Coronary artery (tissue), 2 donors: ENCODE results near the gene DGKZ.

Experiments used
- DNase-seq: peaks from one replicate; pipeline ENCODE4 v3.0.0-alpha.2; 2017; ENCODE audit warnings: low spot score
- H3K27ac ChIP-seq, 2 donors: fragments of 200-600 bp; sonication (generic); one replicate each; pipeline ENCODE4 v1.5.1; 2016 to 2019
- H3K4me3 ChIP-seq: fragments of 200-600 bp; sonication (generic); 2 replicates; pipeline ENCODE4 v1.5.1; 2016; ENCODE audit warnings: mild to moderate bottlenecking, moderate library complexity
- CTCF ChIP-seq: fragments of 200-600 bp; sonication (generic); IDR thresholded peaks from one replicate; pipeline ENCODE4 v1.5.1; 2019; ENCODE audit warnings: antibody characterized with exemption

DGKZ gene

GRCh38 chr11:46309814-46310259 lies 37.4 kb upstream of the DGKZ start:
- no peak for TF ChIP-seq CTCF

DNA sequence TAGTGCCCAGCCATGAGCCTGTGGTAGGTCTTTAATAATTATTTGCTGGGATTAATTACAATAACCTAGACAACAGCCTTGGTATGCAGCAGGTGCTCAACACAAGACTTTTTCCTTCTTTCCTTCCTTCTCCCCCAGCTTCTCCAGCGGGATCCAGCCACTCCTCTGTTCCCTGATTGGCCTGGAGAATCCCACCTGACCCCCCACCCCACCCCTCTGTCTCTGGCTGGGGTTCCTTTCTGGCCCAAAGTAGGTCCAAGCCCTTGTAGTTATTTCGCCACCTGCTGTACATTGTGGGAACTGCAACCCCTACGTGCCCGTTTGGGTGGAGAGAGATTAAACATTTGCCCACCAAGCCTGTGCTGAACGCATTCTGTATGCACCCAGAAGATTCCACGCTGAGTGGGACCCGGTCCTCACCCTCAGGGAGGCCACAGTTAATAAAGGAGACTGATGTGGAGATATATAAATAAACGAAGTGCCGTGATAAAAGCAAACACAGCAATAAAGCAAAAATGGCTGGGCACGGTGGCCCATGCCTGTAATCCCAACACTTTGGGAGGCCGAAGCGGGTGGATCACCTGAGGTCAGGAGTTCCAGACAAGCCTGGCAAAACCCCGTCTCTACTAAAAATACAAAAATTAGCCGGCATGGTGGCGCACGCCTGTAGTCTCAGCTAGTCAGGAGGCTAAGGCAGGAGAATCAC lies 32.1 kb upstream of the DGKZ start:
- DNase-seq: no peak
- peak; percentile 72 for TF ChIP-seq CTCF
- Histone ChIP-seq H3K27ac (no peak overlapping the region), H3K4me3 (no peak overlapping the region)

More at GRCh38 chr11:46309814-46310259, 37.4 kb upstream of the DGKZ start:
- no peak for DNase-seq
- Histone ChIP-seq H3K4me3 (no peak overlapping the region), H3K27ac (no peak overlapping the region)

DNA sequence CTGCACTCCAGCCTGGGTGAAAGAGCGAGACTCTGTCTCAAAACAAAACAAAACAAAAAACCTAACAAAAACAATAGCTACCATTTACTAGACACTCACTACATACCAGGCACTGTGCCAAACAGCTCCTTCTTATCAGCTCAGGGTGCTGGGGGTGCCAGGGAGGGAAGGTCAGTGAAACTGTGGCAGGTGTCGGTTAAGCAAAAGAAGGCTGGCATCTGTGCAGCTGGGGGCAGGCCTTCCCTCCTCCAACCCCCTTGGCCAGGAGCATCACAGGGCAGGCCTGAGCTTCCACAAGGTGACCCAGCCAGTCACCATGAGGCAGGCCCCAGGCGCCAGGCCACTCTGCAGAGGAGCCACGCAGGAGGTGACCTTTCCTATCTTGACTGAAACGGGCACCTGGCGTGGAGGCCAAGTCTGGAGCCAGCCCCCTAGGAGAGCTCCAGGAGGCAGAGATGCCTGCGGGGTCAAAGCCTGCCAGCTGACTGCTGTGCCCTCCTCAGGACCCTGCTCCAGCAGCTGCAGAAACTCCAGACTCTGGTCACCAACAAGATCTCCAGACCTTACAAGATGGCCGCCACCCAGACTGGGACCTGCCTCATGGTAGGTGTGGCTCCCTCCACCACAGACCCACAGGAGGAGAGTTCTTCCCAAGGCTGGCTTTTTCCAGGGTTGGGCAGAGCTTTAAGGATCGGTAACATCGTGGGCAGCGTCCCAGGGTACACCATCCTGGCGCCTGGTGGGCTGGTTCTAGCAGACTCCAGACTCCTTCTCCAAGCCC lies 31.3 kb upstream of the DGKZ start:
- DNase-seq: no peak
- Histone ChIP-seq H3K27ac (no peak overlapping the region), H3K4me3 (no peak overlapping the region)
- TF ChIP-seq CTCF: no peak

- Histone ChIP-seq H3K27ac (peak overlapping the region in 1 of 2 donors; percentile 62), H3K4me3 (no peak overlapping the region)
- no peak for TF ChIP-seq CTCF
- no peak for DNase-seq
These were observed 28.2 kb upstream of the DGKZ start for GRCh38 chr11:46319074-46319453.

DNA sequence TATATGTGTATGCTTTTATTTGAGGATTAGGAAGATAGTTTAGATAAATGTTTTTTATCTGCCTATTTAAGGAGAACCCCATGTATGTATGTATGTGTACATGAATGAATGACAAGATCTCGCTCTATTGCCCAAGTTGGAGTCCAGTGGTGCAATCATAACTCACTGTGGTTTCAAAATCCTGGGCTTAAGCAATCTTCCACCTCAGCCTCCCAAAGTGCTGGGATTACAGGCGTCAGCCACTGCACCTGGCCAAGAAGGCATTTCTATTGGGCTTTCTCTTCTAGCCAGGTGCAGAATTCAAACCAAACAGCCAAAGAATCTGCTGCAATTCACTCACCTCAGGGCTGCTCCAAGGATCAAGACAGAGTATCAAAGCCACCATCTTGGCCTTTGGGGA lies 25.5 kb upstream of the DGKZ start:
- no peak overlapping the region for H3K27ac ChIP-seq
- no peak overlapping the region for H3K4me3 ChIP-seq
- DNase-seq: no peak
- TF ChIP-seq CTCF: no peak

DNA sequence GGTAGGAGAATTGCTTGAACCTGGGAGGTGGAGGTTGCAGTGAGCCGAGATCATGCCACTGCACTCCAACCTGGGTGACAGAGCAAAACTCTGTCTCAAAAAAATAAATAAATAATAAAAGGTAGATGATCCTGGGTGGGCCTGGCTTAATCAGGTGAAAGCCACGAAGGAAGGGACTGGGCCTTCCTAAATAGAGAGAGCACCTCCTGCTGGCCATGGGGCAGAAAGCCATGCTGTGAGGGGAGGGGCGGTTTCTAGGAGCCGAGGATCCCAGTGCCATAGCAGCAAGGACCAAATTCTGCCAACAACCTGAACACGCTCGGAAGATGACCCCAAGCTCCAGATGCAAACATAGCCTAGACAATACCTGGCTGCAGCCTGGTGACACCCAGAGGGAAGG lies 24.5 kb upstream of the DGKZ start:
- TF ChIP-seq CTCF: no peak
- Histone ChIP-seq H3K27ac (no peak overlapping the region), H3K4me3 (no peak overlapping the region)
- no peak for DNase-seq
